IMR-90 (cell line): ENCODE data around the gene PPP1R9A. TPM values are rescaled to one million over a fixed set of nuclear protein-coding genes. Genes with fewer than 3 reads are reported as not detected.

Experiments used
- ATAC-seq: fragments of 200-7000 bp; cut with Tn5 transposase; 2 replicates; pipeline ENCODE4 v1.9.1; 2020; ENCODE audit warnings: low read depth, mild to moderate bottlenecking, moderate library complexity
- BruUV-seq: library from RNA; stranded (reverse); fragments of 400-500 nt; replicated peaks from 2 replicates; lab custom pipeline; 2021; lab: Mats Ljungman, UMichigan
- CTCF ChIA-PET: fragments of 300-600 bp; formaldehyde crosslinking; extraction: SDS; loops from one replicate; lab custom pipeline; 2021; ENCODE audit warnings: antibody characterized with exemption; lab: Yijun Ruan, JAX
- POLR2A ChIA-PET: fragments of 300-600 bp; sonication (Branson Sonifier 250); formaldehyde crosslinking; loops from one replicate; lab custom pipeline; 2022; ENCODE audit warnings: antibody characterized with exemption; ENCODE audit not compliant: unreplicated experiment; lab: Charles Lee
- DNase-seq: peaks from one replicate; pipeline ENCODE4 v3.0.0; 2013
- H2AFZ ChIP-seq: replicated peaks from 2 replicates; pipeline ENCODE3; 2013; ENCODE audit warnings: low read length, mild to moderate bottlenecking; ENCODE audit not compliant: poor library complexity
- H2AK5ac ChIP-seq: 2 replicates; pipeline ENCODE4 v1.6.1; 2013; ENCODE audit warnings: low read depth, low read length, inconsistent platforms
- H2AK9ac ChIP-seq: replicated peaks from 2 replicates; pipeline ENCODE3; 2013; ENCODE audit warnings: mild to moderate bottlenecking, low read depth, low read length, moderate library complexity; ENCODE audit not compliant: poor library complexity
- H2BK120ac ChIP-seq: 2 replicates; pipeline ENCODE4 v1.6.1; 2013; ENCODE audit warnings: low read depth, low read length, inconsistent platforms
- H2BK15ac ChIP-seq: 3 replicates; pipeline ENCODE4 v1.6.1; 2013; ENCODE audit warnings: low read depth, low read length, inconsistent platforms
- H2BK20ac ChIP-seq: 2 replicates; pipeline ENCODE4 v1.6.1; 2013; ENCODE audit warnings: low read depth, mild to moderate bottlenecking, inconsistent platforms, low read length, moderate library complexity
- H2BK5ac ChIP-seq: 2 replicates; pipeline ENCODE4 v1.6.1; 2013; ENCODE audit warnings: mild to moderate bottlenecking, low read depth, low read length, inconsistent platforms; ENCODE audit not compliant: poor library complexity, severe bottlenecking
- H3K14ac ChIP-seq: replicated peaks from 2 replicates; pipeline ENCODE4 v1.6.1; 2013; ENCODE audit warnings: low read depth, low read length, inconsistent platforms
- H3K18ac ChIP-seq: 2 replicates; pipeline ENCODE4 v1.6.1; 2013; ENCODE audit warnings: low read depth, low read length, control low read depth
- H3K23ac ChIP-seq: 2 replicates; pipeline ENCODE4 v1.6.1; 2013; ENCODE audit warnings: low read depth, low read length, inconsistent platforms
- H3K27ac ChIP-seq: 2 replicates; pipeline ENCODE4 v1.5.1; 2013; ENCODE audit warnings: mild to moderate bottlenecking, control low read depth, low read length; ENCODE audit not compliant: insufficient read depth
- H3K27me3 ChIP-seq: 2 replicates; pipeline ENCODE4 v1.6.1; 2013; ENCODE audit warnings: low read length; ENCODE audit not compliant: control insufficient read depth, insufficient read depth
- H3K36me3 ChIP-seq: 2 replicates; pipeline ENCODE4 v1.6.1; 2013; ENCODE audit warnings: low read length, mixed read lengths; ENCODE audit not compliant: control insufficient read depth, insufficient read depth
- H3K4ac ChIP-seq: 2 replicates; pipeline ENCODE4 v1.6.1; 2013; ENCODE audit warnings: low read depth, low read length, inconsistent platforms
- H3K4me1 ChIP-seq: 2 replicates; pipeline ENCODE4 v1.6.1; 2013; ENCODE audit warnings: low read length, mixed read lengths; ENCODE audit not compliant: control insufficient read depth, insufficient read depth
- H3K4me2 ChIP-seq: 2 replicates; pipeline ENCODE4 v1.6.1; 2013; ENCODE audit warnings: low read depth, mild to moderate bottlenecking, control low read depth, low read length, moderate library complexity
- H3K4me3 ChIP-seq: 2 replicates; pipeline ENCODE4 v1.5.1; 2013; ENCODE audit warnings: low read depth, mild to moderate bottlenecking, control low read depth, low read length, moderate library complexity; ENCODE audit not compliant: insufficient read depth
- H3K56ac ChIP-seq: 2 replicates; pipeline ENCODE4 v1.6.1; 2013; ENCODE audit warnings: low read length, inconsistent platforms; ENCODE audit not compliant: insufficient read depth; ENCODE audit errors: extremely low read depth
- H3K79me1 ChIP-seq, 2 experiments: 2 replicates each; pipeline ENCODE4 v1.6.1; 2013; ENCODE audit warnings: low read length in 2 of 2, inconsistent platforms in 1 of 2, low read depth in 1 of 2
- H3K9ac ChIP-seq: 2 replicates; pipeline ENCODE4 v1.6.1; 2013; ENCODE audit warnings: low read depth, low read length, control low read depth
- H3K9me1 ChIP-seq: 2 replicates; pipeline ENCODE4 v1.6.1; 2013; ENCODE audit warnings: low read length, inconsistent platforms; ENCODE audit not compliant: insufficient read depth
- H3K9me3 ChIP-seq: 2 replicates; pipeline ENCODE4 v1.6.1; 2013; ENCODE audit warnings: low read length; ENCODE audit not compliant: control insufficient read depth, insufficient read depth
- H4K20me1 ChIP-seq: 2 replicates; pipeline ENCODE4 v1.6.1; 2013; ENCODE audit warnings: low read length, inconsistent platforms; ENCODE audit not compliant: insufficient read depth
- H4K5ac ChIP-seq: 2 replicates; pipeline ENCODE4 v1.6.1; 2013; ENCODE audit warnings: mild to moderate bottlenecking, low read depth, low read length, control low read depth
- H4K8ac ChIP-seq, 2 experiments: 2 replicates each; pipeline ENCODE4 v1.6.1; 2013; ENCODE audit warnings: low read depth in 2 of 2, low read length in 2 of 2, control low read depth in 1 of 2, inconsistent platforms in 1 of 2
- H4K91ac ChIP-seq: 2 replicates; pipeline ENCODE4 v1.6.1; 2013; ENCODE audit warnings: low read depth, low read length, inconsistent platforms; ENCODE audit not compliant: insufficient read depth
- BHLHE40 ChIP-seq: fragments of 150-350 bp; IDR thresholded peaks from 2 replicates; pipeline ENCODE4 v1.6.1; 2016; ENCODE audit warnings: mild to moderate bottlenecking, low read depth, low read length
- CEBPB ChIP-seq: IDR thresholded peaks from 2 replicates; pipeline ENCODE4 v1.6.1; 2012; ENCODE audit warnings: low read depth, low read length, improper control_type of control experiment
- CHD1 ChIP-seq: IDR thresholded peaks from 2 replicates; pipeline ENCODE4 v1.6.1; 2012; ENCODE audit warnings: low read depth, low read length, improper control_type of control experiment
- CTCF ChIP-seq: conservative IDR thresholded peaks from 2 replicates; pipeline ENCODE4 v1.5.1; 2012; ENCODE audit warnings: mild to moderate bottlenecking, low read depth, low read length, improper control_type of control experiment
- ELK1 ChIP-seq: fragments of 150-350 bp; IDR thresholded peaks from 2 replicates; pipeline ENCODE4 v1.6.1; 2016; ENCODE audit warnings: low read depth, mild to moderate bottlenecking, low read length, moderate library complexity, borderline replicate concordance
- FOS ChIP-seq: fragments of 150-350 bp; IDR thresholded peaks from 2 replicates; pipeline ENCODE4 v1.6.1; 2016; ENCODE audit warnings: low read depth, low read length
- MAFK ChIP-seq: IDR thresholded peaks from 2 replicates; pipeline ENCODE4 v1.6.1; 2012; ENCODE audit warnings: low read depth, low read length, improper control_type of control experiment
- MAZ ChIP-seq: IDR thresholded peaks from 2 replicates; pipeline ENCODE4 v1.6.1; 2012; ENCODE audit warnings: low read depth, mild to moderate bottlenecking, low read length, improper control_type of control experiment, moderate library complexity, borderline replicate concordance
- MXI1 ChIP-seq: IDR thresholded peaks from 2 replicates; pipeline ENCODE4 v1.6.1; 2012; ENCODE audit warnings: low read depth, mild to moderate bottlenecking, low read length, moderate library complexity, borderline replicate concordance
- NFE2L2 ChIP-seq: fragments of 150-350 bp; IDR thresholded peaks from 2 replicates; pipeline ENCODE4 v1.6.1; 2016; ENCODE audit warnings: low read depth, mild to moderate bottlenecking, low read length
- POLR2A ChIP-seq: IDR thresholded peaks from 2 replicates; pipeline ENCODE4 v1.6.1; 2012; ENCODE audit warnings: mild to moderate bottlenecking, low read depth, low read length
- RAD21 ChIP-seq: IDR thresholded peaks from 2 replicates; pipeline ENCODE4 v1.6.1; 2012; ENCODE audit warnings: low read length, improper control_type of control experiment
- RCOR1 ChIP-seq: IDR thresholded peaks from 2 replicates; pipeline ENCODE4 v1.6.1; 2012; ENCODE audit warnings: mild to moderate bottlenecking, low read length, improper control_type of control experiment; ENCODE audit not compliant: insufficient replicate concordance
- RFX5 ChIP-seq: IDR thresholded peaks from 2 replicates; pipeline ENCODE4 v1.8.0; 2012; ENCODE audit warnings: low read depth, mild to moderate bottlenecking, low read length, moderate library complexity
- SMC3 ChIP-seq: fragments of 150-350 bp; IDR thresholded peaks from 2 replicates; pipeline ENCODE4 v1.6.1; 2016; ENCODE audit warnings: low read depth, mild to moderate bottlenecking, antibody characterized with exemption, low read length, moderate library complexity
- dilution Hi-C: fragments of 300-500 bp; cut with HindIII; formaldehyde crosslinking; loops from one replicate; pipeline ENCODE4 v1.14.3; 2018; ENCODE audit warnings: low sequenced_read_pairs; ENCODE audit not compliant: unreplicated experiment
- in situ Hi-C: fragments of 300-500 bp; cut with MboI; formaldehyde crosslinking; loops from 3 replicates; pipeline ENCODE4 v1.14.3; 2019; ENCODE audit warnings: low sequenced_read_pairs, inconsistent platforms, mixed read lengths
- intact Hi-C: fragments of 100-400 bp; cut with micrococcal nuclease; formaldehyde crosslinking; loops from 2 replicates; pipeline ENCODE4 v1.10.0; 2022
- polyA plus RNA-seq, 3 experiments: library from polyadenylated mRNA; depleted of rRNA; stranded (reverse); fragments of >200 nt; gene quantifications; 2 replicates each; pipeline ENCODE4 v1.2.3, GENCODE V29; 2012; ENCODE audit warnings: low replicate concordance in 1 of 3
- total RNA-seq: library from RNA; depleted of rRNA; stranded (reverse); fragments of >200 nt; gene quantifications from 2 replicates; pipeline ENCODE4 v1.2.3, GENCODE V29; 2012
- TF ChIP-seq, protein P1 (sequence below): fragments of 150-350 bp; IDR thresholded peaks from 2 replicates; pipeline ENCODE4 v1.6.1; 2017; ENCODE audit warnings: mild to moderate bottlenecking, antibody characterized with exemption, low read length, low read depth

PPP1R9A gene
- total and polyA plus RNA-seq, 2 of the 4 experiments (the other 2 are of a cell fraction), result not detected

DNA sequence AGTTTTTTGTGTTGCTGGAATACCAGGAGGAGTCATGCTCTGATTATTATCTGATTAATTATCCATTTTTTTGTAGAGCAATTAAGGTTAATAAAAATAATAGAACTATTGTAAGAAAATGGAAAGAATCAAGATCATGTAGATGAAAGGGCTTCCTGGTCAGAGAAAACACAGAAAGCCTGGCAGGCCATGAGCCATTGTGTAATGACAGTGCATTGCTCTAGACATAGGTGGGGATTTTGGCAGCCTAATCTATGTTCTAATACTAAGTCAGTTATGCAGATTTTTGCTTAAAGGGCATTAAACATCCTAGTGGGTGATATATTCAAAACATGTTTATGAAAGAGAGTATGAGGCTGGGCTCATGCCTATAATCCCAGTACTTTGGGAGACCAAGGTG, 198.2 kb downstream of the PPP1R9A start:
- Histone ChIP-seq H2BK15ac (no peak overlapping the region), H2AK5ac (no peak overlapping the region), H3K4me2 (no peak overlapping the region), H3K9ac (no peak overlapping the region), H3K4me3 (no peak overlapping the region), H3K14ac (no peak overlapping the region), H3K4ac (no peak overlapping the region), H4K20me1 (no peaks in the 10 kb centered on the region), H3K9me1 (no peaks in the 10 kb centered on the region), H3K56ac (no peak overlapping the region; the same call in 1 of the 2 replicates), H3K18ac (no peak overlapping the region), H2BK5ac (no peak overlapping the region), H4K91ac (no peak overlapping the region), H3K9me3 (no peaks in the 10 kb centered on the region), H3K4me1 (no peaks in the 10 kb centered on the region), H2BK20ac (no peak overlapping the region), H4K5ac (no peak overlapping the region), H3K27ac (no peak overlapping the region), H2AK9ac (no peak overlapping the region), H3K79me1 (no peaks in the 10 kb centered on the region), H3K36me3 (no peaks in the 10 kb centered on the region), H3K23ac (no peak overlapping the region), H4K8ac (no peak overlapping the region), H2BK120ac (no peak overlapping the region), H3K27me3 (no peaks in the 10 kb centered on the region), H2AFZ (no peak overlapping the region)
- ATAC-seq (no peak), DNase-seq (no peak)
- dilution Hi-C loops, result no loop called here
- intact Hi-C loops, result no loop called here
- in situ Hi-C loops, result no loop called here
- BruUV-seq, result no TSS peak
- ChIA-PET CTCF (no interaction called here), POLR2A (no interaction called here)
- no peak for TF ChIP-seq MXI1
- TF ChIP-seq FOS, result no peak
- no peak for TF ChIP-seq CEBPB
- no peak for TF ChIP-seq RAD21
- no peak for TF ChIP-seq POLR2A
- no peak for TF ChIP-seq MAZ
- TF ChIP-seq ELK1, result no peak
- no peak for TF ChIP-seq CTCF
- no peak for TF ChIP-seq BHLHE40
- TF ChIP-seq, protein P1, sequence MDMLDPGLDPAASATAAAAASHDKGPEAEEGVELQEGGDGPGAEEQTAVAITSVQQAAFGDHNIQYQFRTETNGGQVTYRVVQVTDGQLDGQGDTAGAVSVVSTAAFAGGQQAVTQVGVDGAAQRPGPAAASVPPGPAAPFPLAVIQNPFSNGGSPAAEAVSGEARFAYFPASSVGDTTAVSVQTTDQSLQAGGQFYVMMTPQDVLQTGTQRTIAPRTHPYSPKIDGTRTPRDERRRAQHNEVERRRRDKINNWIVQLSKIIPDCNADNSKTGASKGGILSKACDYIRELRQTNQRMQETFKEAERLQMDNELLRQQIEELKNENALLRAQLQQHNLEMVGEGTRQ, result no peak
- TF ChIP-seq RFX5, result no peak
- no peak for TF ChIP-seq CHD1
- TF ChIP-seq SMC3, result no peak
- TF ChIP-seq RCOR1, result no peak
- no peak for TF ChIP-seq NFE2L2
- no peak for TF ChIP-seq MAFK
